Naive thymus-derived CD4-positive, alpha-beta T cell (primary cell): ENCODE results near the gene CENPX. TPM values are rescaled to one million over a fixed set of nuclear protein-coding genes. Genes with fewer than 3 reads are reported as not detected.

Source experiments
- ATAC-seq: fragments of 150-1000 bp; cut with Tn5 transposase; 2 replicates; pipeline ENCODE4 v1.10.0; 2021; ENCODE audit warnings: mild to moderate bottlenecking, moderate library complexity
- CTCF ChIA-PET: fragments of 350-600 bp; sonication (Branson Sonifier 250); formaldehyde crosslinking; loops from one replicate; lab custom pipeline; 2021; ENCODE audit warnings: antibody characterized with exemption; lab: Charles Lee
- POLR2A ChIA-PET: fragments of 350-600 bp; sonication (Branson Sonifier 250); formaldehyde crosslinking; loops from one replicate; lab custom pipeline; 2021; ENCODE audit warnings: antibody characterized with exemption, inconsistent platforms; lab: Charles Lee
- DNase-seq, 9 donors: peaks; one replicate each; pipeline versions ENCODE4 v3.0.0 to v3.0.0-alpha.2; 2020 to 2022; ENCODE audit warnings: mixed read lengths in 1 of 9
- H3K27ac ChIP-seq: one replicate; pipeline ENCODE4 v1.7.0; 2013; ENCODE audit warnings: mild to moderate bottlenecking, low read depth, low read length, moderate library complexity
- H3K27me3 ChIP-seq, 2 donors: one replicate each; pipeline ENCODE4 v1.7.0; 2013; ENCODE audit warnings: low read length in 2 of 2, mild to moderate bottlenecking in 2 of 2, moderate library complexity in 2 of 2; ENCODE audit not compliant: control insufficient read depth in 2 of 2, insufficient read depth in 2 of 2
- H3K36me3 ChIP-seq, 3 experiments: 1 replicate in 2 of 3; 2 replicates in 1 of 3; pipeline ENCODE4 v1.7.0; 2013; ENCODE audit warnings: low read length in 3 of 3, mild to moderate bottlenecking in 3 of 3, moderate library complexity in 1 of 3; ENCODE audit not compliant: insufficient read depth in 3 of 3, control insufficient read depth in 2 of 3
- H3K4me1 ChIP-seq, 2 donors: one replicate each; pipeline ENCODE4 v1.7.0; 2013; ENCODE audit warnings: low read length in 2 of 2, mild to moderate bottlenecking in 2 of 2, moderate library complexity in 1 of 2; ENCODE audit not compliant: control insufficient read depth in 2 of 2, insufficient read depth in 2 of 2
- H3K4me3 ChIP-seq: 2 replicates; pipeline ENCODE4 v1.7.0; 2013; ENCODE audit warnings: mild to moderate bottlenecking, low read length
- H3K9me3 ChIP-seq, 3 experiments: 1 replicate in 2 of 3; 2 replicates in 1 of 3; pipeline ENCODE4 v1.7.0; 2013; ENCODE audit warnings: low read length in 3 of 3; ENCODE audit not compliant: control insufficient read depth in 2 of 3
- H3K27ac Mint-ChIP-seq, 9 donors: one replicate each; pipeline ENCODE4 v1.8.0; 2020 to 2022; ENCODE audit warnings: mixed read lengths in 9 of 9, mild to moderate bottlenecking in 8 of 9, moderate library complexity in 5 of 9, inconsistent platforms in 2 of 9
- H3K27me3 Mint-ChIP-seq, 5 donors: one replicate each; pipeline ENCODE4 v1.8.0; 2021 to 2022; ENCODE audit warnings: mixed read lengths in 5 of 5, mild to moderate bottlenecking in 1 of 5
- H3K36me3 Mint-ChIP-seq, 5 donors: one replicate each; pipeline ENCODE4 v1.8.0; 2020 to 2022; ENCODE audit warnings: mixed read lengths in 5 of 5, mild to moderate bottlenecking in 3 of 5, inconsistent platforms in 1 of 5
- H3K4me1 Mint-ChIP-seq, 7 donors: one replicate each; pipeline ENCODE4 v1.8.0; 2020 to 2022; ENCODE audit warnings: mixed read lengths in 7 of 7, mild to moderate bottlenecking in 3 of 7, inconsistent platforms in 1 of 7
- H3K4me3 Mint-ChIP-seq, 10 donors: one replicate each; pipeline ENCODE4 v1.8.0; 2020 to 2022; ENCODE audit warnings: mild to moderate bottlenecking in 10 of 10, mixed read lengths in 10 of 10, moderate library complexity in 6 of 10, inconsistent platforms in 2 of 10
- H3K9me3 Mint-ChIP-seq, 11 donors: one replicate each; pipeline ENCODE4 v1.8.0; 2020 to 2022; ENCODE audit warnings: mixed read lengths in 11 of 11, mild to moderate bottlenecking in 4 of 11, inconsistent platforms in 1 of 11, moderate library complexity in 1 of 11
- intact Hi-C, 2 donors: fragments of 100-400 bp; cut with micrococcal nuclease; formaldehyde crosslinking; loops; one replicate each; pipeline ENCODE4 v1.15.1; 2023
- polyA plus RNA-seq, 2 donors: library from polyadenylated mRNA; unstranded; fragments of 300-500 nt; fragmentation: Illumina TruSeq; gene quantifications; one replicate each; pipeline ENCODE4 v1.2.3, GENCODE V29; 2021
- total RNA-seq, 6 experiments: library from RNA in 5 of 6; stranded (reverse) in 5 of 6; gene quantifications; 1 replicate in 5 of 6; 2 replicates in 1 of 6; pipeline ENCODE4 v1.2.3 and lab custom pipeline; 2021 to 2026

CENPX gene
- total and polyA plus RNA-seq, 7 experiments from 2014 or later = 25.5 to 72.7 (median 34.1) TPM

DNA sequence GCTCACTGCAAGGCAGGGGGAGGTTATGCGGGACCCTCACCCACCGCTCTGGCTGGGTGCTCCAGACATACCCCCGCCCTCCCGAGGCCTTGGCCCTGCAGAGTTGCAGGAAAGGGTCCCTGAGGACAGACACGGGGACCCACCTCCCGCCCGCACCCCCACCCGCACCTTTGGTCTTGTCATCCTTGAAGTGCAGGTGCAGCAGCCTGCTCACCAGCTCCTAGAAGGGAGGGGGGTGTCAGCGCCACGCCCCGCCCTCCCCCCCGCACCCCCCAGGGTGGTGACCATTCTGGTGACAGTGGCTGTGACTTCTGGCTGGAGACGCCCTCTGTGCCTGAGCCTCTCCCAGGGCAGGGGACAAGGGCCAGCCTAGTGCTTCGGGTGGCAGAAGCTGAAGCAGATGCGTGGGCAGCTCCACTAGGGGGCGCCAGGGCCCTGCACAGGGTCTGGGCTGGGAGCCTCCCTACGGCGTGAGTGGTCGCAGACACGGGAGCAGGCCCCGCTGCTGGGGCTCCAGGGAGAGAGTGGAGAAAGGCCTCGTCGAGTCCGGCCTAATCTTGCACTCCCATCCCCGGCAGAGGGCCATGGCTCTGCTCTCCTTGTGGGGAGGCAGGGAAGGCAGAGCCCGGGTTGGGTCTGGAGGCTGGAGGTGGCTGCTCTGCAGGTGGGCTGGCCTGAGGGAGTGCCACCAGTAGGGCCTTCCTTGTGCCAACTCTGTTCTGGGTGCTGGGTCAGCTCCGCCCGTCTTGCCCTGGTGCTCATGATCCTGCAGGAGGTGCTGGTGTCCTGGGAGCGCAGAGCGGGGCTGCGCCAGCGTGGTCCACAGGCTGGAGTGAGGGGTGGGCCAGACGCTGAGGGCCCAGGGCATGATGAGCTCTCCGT is 2.7 kb downstream of the CENPX start:
- H3K27ac Mint-ChIP-seq = no peak overlapping the region

DNA sequence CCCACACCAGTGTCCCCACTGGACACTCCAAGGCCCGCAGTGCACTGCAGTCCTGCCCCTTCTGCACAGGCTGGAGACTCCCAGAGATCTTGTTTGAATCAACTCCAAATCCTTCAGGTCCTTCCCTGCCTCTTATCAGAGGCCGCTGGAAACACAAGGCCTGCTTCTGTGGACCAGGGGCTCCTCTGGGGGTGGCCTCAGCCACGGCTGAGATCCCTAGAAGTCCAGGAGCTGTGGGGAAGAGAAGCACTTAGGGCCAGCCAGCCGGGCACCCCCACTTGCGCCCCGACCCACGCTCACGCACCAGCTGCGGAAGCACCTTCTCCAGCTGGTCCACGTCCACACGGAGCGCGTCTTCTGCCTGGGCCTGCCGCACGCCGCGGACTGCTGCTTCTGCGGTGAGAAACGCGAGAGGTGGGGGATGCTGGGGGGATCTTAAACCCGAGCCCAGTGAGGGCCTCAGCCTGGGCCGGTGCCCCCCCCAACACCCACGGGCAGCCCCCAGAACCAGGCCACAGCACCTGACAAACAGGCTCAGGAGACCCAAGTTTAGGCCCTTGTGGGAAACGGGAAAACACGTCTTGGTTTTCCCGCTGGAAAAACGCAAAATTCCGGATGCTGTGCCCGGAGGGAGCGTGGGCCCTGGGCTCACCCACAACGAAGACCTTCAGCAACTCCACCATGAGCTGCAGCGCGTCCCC is 3.5 kb downstream of the CENPX start:
- ChIA-PET POLR2A (interaction anchor here (4.6 kb wide), 1 partner anchor 58 kb away, joined by 29 read pairs; the partner anchor contains the start of gene NOTUM), CTCF (interaction anchor here (0.5 to 6.1 kb wide), 9 partner anchors 10 to 135 kb away, joined by 3 to 122 read pairs (median 4); partner anchors contain the start of gene NOTUM)
- Mint-ChIP-seq H3K27me3 (no peaks in the 10 kb centered on the region), H3K27ac (no peak overlapping the region), H3K4me3 (no peak overlapping the region), H3K9me3 (no peaks in the 10 kb centered on the region), H3K4me1 (peaks cover 0 to 26% (median 20%) of the 10 kb centered on the region in 7 donors), H3K36me3 (no peaks in the 10 kb centered on the region)
- Histone ChIP-seq H3K27me3 (no peaks in the 10 kb centered on the region), H3K4me3 (no peak overlapping the region), H3K36me3 (peaks cover 0 to 25% (median 0%) of the 10 kb centered on the region in 3 experiments), H3K9me3 (no peaks in the 10 kb centered on the region), H3K27ac (no peak overlapping the region), H3K4me1 (peaks cover 13 to 27% of the 10 kb centered on the region in 2 donors)
- DNase-seq = no peak
- intact Hi-C loops = no loop called here
- ATAC-seq = no peak

More for the DNA sequence above, 2.7 kb downstream of the CENPX start:
- peak overlapping the region in 3 of 10 donors; percentile 54 to 82 (median 56) for H3K4me3 Mint-ChIP-seq
- peaks cover 0 to 28% (median 22%) of the 10 kb centered on the region in 7 donors for H3K4me1 Mint-ChIP-seq
- peaks cover 0 to 25% (median 0%) of the 10 kb centered on the region in 3 experiments for H3K36me3 ChIP-seq
- H3K36me3 Mint-ChIP-seq = no peaks in the 10 kb centered on the region
- intact Hi-C loops = loop anchor here (5.0 kb wide), 4 partner anchors 108 to 397 kb away; partner anchors contain the start of genes MCRIP1 (in 2 of the 2), HEXD (in 1 of the 2), OGFOD3 (in 1 of the 2) and PCYT2 (in 1 of the 2)
- no peak overlapping the region for H3K27ac ChIP-seq
- no peaks in the 10 kb centered on the region for H3K27me3 ChIP-seq
- ATAC-seq = no peak
- H3K9me3 ChIP-seq = no peaks in the 10 kb centered on the region
- no peak overlapping the region for H3K4me3 ChIP-seq
- ChIA-PET CTCF (interaction anchor here (0.9 to 6.1 kb wide), 9 partner anchors 9 to 86 kb away, joined by 3 to 122 read pairs (median 5); partner anchors contain the start of gene NOTUM), POLR2A (interaction anchor here (0.6 to 4.6 kb wide), 3 partner anchors 52 to 313 kb away, joined by 3 to 29 read pairs (median 15); partner anchors contain the start of genes NOTUM and SECTM1)
- no peaks in the 10 kb centered on the region for H3K9me3 Mint-ChIP-seq
- peak in 8 of 9 donors; percentile 37 to 78 (median 53) for DNase-seq
- no peaks in the 10 kb centered on the region for H3K27me3 Mint-ChIP-seq
- H3K4me1 ChIP-seq = peaks cover 16 to 29% of the 10 kb centered on the region in 2 donors

- DNase-seq (no peak), ATAC-seq (no peak)
- intact Hi-C loops = no loop called here
- no peaks in the 10 kb centered on the region for H3K36me3 Mint-ChIP-seq
- H3K9me3 Mint-ChIP-seq = no peaks in the 10 kb centered on the region
- H3K4me3 Mint-ChIP-seq = no peak overlapping the region
- Histone ChIP-seq H3K27ac (no peak overlapping the region), H3K9me3 (no peaks in the 10 kb centered on the region), H3K4me1 (peaks cover 9 to 23% of the 10 kb centered on the region in 2 donors), H3K27me3 (no peaks in the 10 kb centered on the region), H3K4me3 (no peak overlapping the region), H3K36me3 (peaks cover 0 to 25% (median 0%) of the 10 kb centered on the region in 3 experiments)
- peaks cover 0 to 20% (median 15%) of the 10 kb centered on the region in 7 donors for H3K4me1 Mint-ChIP-seq
- peak overlapping the region in 1 of 9 donors; percentile 36 for H3K27ac Mint-ChIP-seq
- ChIA-PET POLR2A (no interaction called here), CTCF (interaction anchor here (0.5 to 6.1 kb wide), 4 partner anchors 38 to 134 kb away, joined by 3 to 122 read pairs (median 5); partner anchors contain the start of gene NOTUM)
- no peaks in the 10 kb centered on the region for H3K27me3 Mint-ChIP-seq
Measured at GRCh38 chr17:82018152-82018988, 4.3 kb downstream of the CENPX start.

GRCh38 chr17:82017612-82018151 is 5.0 kb downstream of the CENPX start:
- Mint-ChIP-seq H3K4me3 (no peak overlapping the region), H3K4me1 (peaks cover 0 to 20% (median 15%) of the 10 kb centered on the region in 7 donors), H3K9me3 (no peaks in the 10 kb centered on the region), H3K36me3 (no peaks in the 10 kb centered on the region), H3K27ac (no peak overlapping the region), H3K27me3 (no peaks in the 10 kb centered on the region)
- intact Hi-C loops = no loop called here
- DNase-seq = no peak
- POLR2A ChIA-PET = no interaction called here
- no peak for ATAC-seq
- H3K4me1 ChIP-seq = peaks cover 9 to 23% of the 10 kb centered on the region in 2 donors
- peaks cover 0 to 25% (median 0%) of the 10 kb centered on the region in 3 experiments for H3K36me3 ChIP-seq
- no peaks in the 10 kb centered on the region for H3K9me3 ChIP-seq
- no peaks in the 10 kb centered on the region for H3K27me3 ChIP-seq
- CTCF ChIA-PET = interaction anchor here (0.9 to 1.0 kb wide), 2 partner anchors 58 to 64 kb away, joined by 3 read pairs; no protein-coding TSS in a partner anchor
- no peak overlapping the region for H3K4me3 ChIP-seq
- no peak overlapping the region for H3K27ac ChIP-seq

GRCh38 chr17:82016875-82017459 is 5.7 kb downstream of the CENPX start:
- H3K27ac Mint-ChIP-seq = no peak overlapping the region
- Histone ChIP-seq H3K27me3 (no peaks in the 10 kb centered on the region), H3K9me3 (no peaks in the 10 kb centered on the region), H3K4me3 (no peak overlapping the region), H3K4me1 (peaks cover 8 to 20% of the 10 kb centered on the region in 2 donors), H3K27ac (no peak overlapping the region), H3K36me3 (peaks cover 0 to 24% (median 0%) of the 10 kb centered on the region in 3 experiments)
- no peaks in the 10 kb centered on the region for H3K9me3 Mint-ChIP-seq
- CTCF ChIA-PET = interaction anchor here (0.9 to 2.4 kb wide), 2 partner anchors 57 to 58 kb away, joined by 3 to 14 read pairs; no protein-coding TSS in a partner anchor
- intact Hi-C loops = no loop called here
- ATAC-seq (no peak), DNase-seq (no peak)
- H3K4me1 Mint-ChIP-seq = peaks cover 0 to 18% (median 14%) of the 10 kb centered on the region in 7 donors
- H3K36me3 Mint-ChIP-seq = no peaks in the 10 kb centered on the region
- no peaks in the 10 kb centered on the region for H3K27me3 Mint-ChIP-seq
- no peak overlapping the region for H3K4me3 Mint-ChIP-seq
- POLR2A ChIA-PET = no interaction called here
